Hepatocyte (in vitro differentiated cells): ENCODE results near the gene MPDZ. TPM values are rescaled to one million over a fixed set of nuclear protein-coding genes. Genes with fewer than 3 reads are reported as not detected.

Experiments used
- DNase-seq: peaks from one replicate; pipeline ENCODE4 v3.0.0-alpha.2; 2016; ENCODE audit warnings: low spot score
- H2AFZ ChIP-seq: fragments of 200-600 bp; sonication (generic); 2 replicates; pipeline ENCODE4 v1.6.0; 2016; ENCODE audit warnings: antibody characterized with exemption, mild to moderate bottlenecking
- H3K27ac ChIP-seq: fragments of 200-600 bp; sonication (generic); 2 replicates; pipeline ENCODE4 v1.5.1; 2016; ENCODE audit warnings: mild to moderate bottlenecking
- H3K27me3 ChIP-seq: fragments of 200-600 bp; sonication (generic); 2 replicates; pipeline ENCODE4 v1.6.1; 2016
- H3K36me3 ChIP-seq: fragments of 200-600 bp; sonication (generic); replicated peaks from 2 replicates; pipeline ENCODE4 v1.5.1; 2016; ENCODE audit warnings: low read depth; ENCODE audit not compliant: insufficient read depth
- H3K4me1 ChIP-seq: fragments of 200-600 bp; sonication (generic); 2 replicates; pipeline ENCODE4 v1.5.1; 2016; ENCODE audit warnings: mild to moderate bottlenecking, moderate library complexity; ENCODE audit not compliant: insufficient read depth
- H3K4me2 ChIP-seq: fragments of 200-600 bp; sonication (generic); 2 replicates; pipeline ENCODE4 v1.6.0; 2016
- H3K4me3 ChIP-seq: fragments of 200-600 bp; sonication (generic); 2 replicates; pipeline ENCODE4 v1.5.1; 2016; ENCODE audit warnings: mild to moderate bottlenecking
- H3K79me2 ChIP-seq: fragments of 200-600 bp; sonication (generic); 2 replicates; pipeline ENCODE4 v1.6.0; 2017; ENCODE audit warnings: mild to moderate bottlenecking
- H3K9me2 ChIP-seq: fragments of 200-600 bp; sonication (generic); replicated peaks from 2 replicates; pipeline ENCODE4 v1.6.0; 2017; ENCODE audit warnings: mild to moderate bottlenecking; ENCODE audit not compliant: insufficient read depth
- H3K9me3 ChIP-seq: fragments of 200-600 bp; sonication (generic); 2 replicates; pipeline ENCODE4 v1.5.1; 2016; ENCODE audit warnings: low read depth, mild to moderate bottlenecking
- H4K20me1 ChIP-seq: fragments of 200-600 bp; sonication (generic); 2 replicates; pipeline ENCODE4 v1.6.0; 2016; ENCODE audit warnings: mild to moderate bottlenecking; ENCODE audit not compliant: insufficient read depth, poor library complexity, severe bottlenecking
- EZH2 ChIP-seq: fragments of 200-600 bp; sonication (generic); IDR thresholded peaks from 2 replicates; pipeline ENCODE4 v1.6.1; 2016; ENCODE audit warnings: antibody characterized with exemption, mild to moderate bottlenecking, borderline replicate concordance
- EZH2phosphoT487 ChIP-seq: fragments of 200-600 bp; sonication (generic); IDR thresholded peaks from one replicate; pipeline ENCODE4 v1.6.1; 2018; ENCODE audit warnings: antibody characterized with exemption, mild to moderate bottlenecking, low read depth, moderate library complexity; ENCODE audit not compliant: unreplicated experiment, severe bottlenecking
- WGBS: methylation state at CpG from one replicate; pipeline ENCODE4 v1.1.6; 2016; ENCODE audit warnings: low lambda C conversion rate; ENCODE audit errors: missing lambda C conversion rate; 5-methylcytosine and 5-hydroxymethylcytosine counted together
- polyA plus RNA-seq: library from polyadenylated mRNA; unstranded; fragments of >200 nt; fragmentation: Nextera tagmentation; extraction: Ambion mirVana; gene quantifications from 2 replicates; pipeline ENCODE4 v1.2.1, GENCODE V29; 2016
- total RNA-seq: library from RNA; depleted of rRNA; stranded (reverse); fragments of >200 nt; gene quantifications from 2 replicates; pipeline ENCODE4 v1.2.3, GENCODE V29; 2014
- TF ChIP-seq, protein P1 (sequence below): fragments of 200-600 bp; sonication (generic); IDR thresholded peaks from 2 replicates; pipeline ENCODE4 v1.5.1; 2016; ENCODE audit warnings: antibody characterized with exemption, mild to moderate bottlenecking; ENCODE audit not compliant: poor library complexity

Gene MPDZ
- total and polyA plus RNA-seq, 2 experiments from 2014 or later: 16.7 to 45.5 TPM

- TF ChIP-seq EZH2: no peak
- H4K20me1 ChIP-seq: no peaks in the 10 kb centered on the region
Measured at GRCh38 chr9:13252852-13253251, 26.6 kb downstream of the MPDZ start.

DNA sequence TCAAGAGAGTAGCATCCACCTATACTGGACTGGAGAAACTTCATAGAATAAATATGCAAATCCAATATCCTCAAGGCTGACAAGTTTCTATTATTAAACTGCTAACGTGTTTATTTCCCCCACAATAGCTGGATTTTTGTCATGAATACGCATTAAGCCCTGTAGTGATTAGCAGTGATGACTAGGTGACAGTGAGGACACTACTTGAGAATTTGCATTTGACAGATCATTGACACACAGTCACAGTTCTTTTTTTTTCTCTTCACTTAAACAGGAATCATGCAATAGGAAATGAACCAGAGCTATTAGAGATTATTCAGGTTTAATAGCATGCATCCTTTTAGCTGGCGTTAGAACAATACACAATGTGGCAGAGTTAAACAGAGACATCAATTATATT is 35.3 kb downstream of the MPDZ start:
- Histone ChIP-seq H3K4me1 (no peaks in the 10 kb centered on the region), H3K79me2 (no peaks in the 10 kb centered on the region), H4K20me1 (no peaks in the 10 kb centered on the region), H2AFZ (no peak overlapping the region), H3K27me3 (no peaks in the 10 kb centered on the region), H3K4me2 (no peak overlapping the region), H3K4me3 (no peak overlapping the region), H3K9me2 (no peaks in the 10 kb centered on the region), H3K36me3 (no peaks in the 10 kb centered on the region), H3K27ac (no peak overlapping the region), H3K9me3 (no peaks in the 10 kb centered on the region)
- DNase-seq: no peak
- TF ChIP-seq EZH2phosphoT487 (no peak), EZH2 (no peak)
- TF ChIP-seq, protein P1, sequence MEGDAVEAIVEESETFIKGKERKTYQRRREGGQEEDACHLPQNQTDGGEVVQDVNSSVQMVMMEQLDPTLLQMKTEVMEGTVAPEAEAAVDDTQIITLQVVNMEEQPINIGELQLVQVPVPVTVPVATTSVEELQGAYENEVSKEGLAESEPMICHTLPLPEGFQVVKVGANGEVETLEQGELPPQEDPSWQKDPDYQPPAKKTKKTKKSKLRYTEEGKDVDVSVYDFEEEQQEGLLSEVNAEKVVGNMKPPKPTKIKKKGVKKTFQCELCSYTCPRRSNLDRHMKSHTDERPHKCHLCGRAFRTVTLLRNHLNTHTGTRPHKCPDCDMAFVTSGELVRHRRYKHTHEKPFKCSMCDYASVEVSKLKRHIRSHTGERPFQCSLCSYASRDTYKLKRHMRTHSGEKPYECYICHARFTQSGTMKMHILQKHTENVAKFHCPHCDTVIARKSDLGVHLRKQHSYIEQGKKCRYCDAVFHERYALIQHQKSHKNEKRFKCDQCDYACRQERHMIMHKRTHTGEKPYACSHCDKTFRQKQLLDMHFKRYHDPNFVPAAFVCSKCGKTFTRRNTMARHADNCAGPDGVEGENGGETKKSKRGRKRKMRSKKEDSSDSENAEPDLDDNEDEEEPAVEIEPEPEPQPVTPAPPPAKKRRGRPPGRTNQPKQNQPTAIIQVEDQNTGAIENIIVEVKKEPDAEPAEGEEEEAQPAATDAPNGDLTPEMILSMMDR: no peak
- WGBS: 94% methylated on average over 3 of the region's 3 CpGs

More at GRCh38 chr9:13252852-13253251, 26.6 kb downstream of the MPDZ start:
- Histone ChIP-seq H3K36me3 (no peaks in the 10 kb centered on the region), H2AFZ (no peak overlapping the region), H3K27me3 (no peaks in the 10 kb centered on the region), H3K4me3 (no peak overlapping the region), H3K79me2 (peaks cover 47% of the 10 kb centered on the region), H3K9me2 (no peaks in the 10 kb centered on the region), H3K4me1 (no peaks in the 10 kb centered on the region), H3K27ac (no peak overlapping the region), H3K4me2 (no peak overlapping the region), H3K9me3 (no peaks in the 10 kb centered on the region)
- DNase-seq: no peak
- 73% methylated on average over 4 of the region's 4 CpGs for WGBS

GRCh38 chr9:13241283-13241682 is 38.2 kb downstream of the MPDZ start:
- Histone ChIP-seq H3K4me2 (no peak overlapping the region), H3K4me3 (no peak overlapping the region), H3K36me3 (no peaks in the 10 kb centered on the region), H3K4me1 (no peaks in the 10 kb centered on the region), H3K79me2 (no peaks in the 10 kb centered on the region), H3K27me3 (no peaks in the 10 kb centered on the region), H3K9me2 (no peaks in the 10 kb centered on the region), H2AFZ (no peak overlapping the region), H3K9me3 (no peaks in the 10 kb centered on the region), H4K20me1 (no peaks in the 10 kb centered on the region), H3K27ac (no peak overlapping the region)
- no peak for DNase-seq
- WGBS: 94% methylated on average over 2 of the region's 2 CpGs
- TF ChIP-seq EZH2phosphoT487 (no peak), EZH2 (no peak)
- TF ChIP-seq, protein P1: no peak

DNA sequence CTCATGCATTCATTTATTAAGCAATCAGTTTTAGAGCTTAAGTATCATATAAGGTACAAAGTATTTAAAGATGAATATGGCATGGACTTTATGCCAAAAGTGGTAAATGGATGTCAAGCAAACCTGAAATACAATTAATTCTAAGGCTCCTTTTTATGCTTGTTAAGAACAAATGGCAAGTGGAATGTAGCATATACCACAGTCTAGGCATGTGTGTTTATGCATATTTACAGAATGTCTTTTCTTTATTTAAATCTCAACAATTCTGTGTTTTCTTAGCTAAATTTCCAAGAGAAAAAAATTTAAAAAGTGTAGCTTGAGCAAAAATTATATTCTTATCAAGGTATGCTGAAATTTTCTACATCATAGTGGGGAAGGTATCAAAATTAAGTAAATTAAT is 39.8 kb downstream of the MPDZ start:
- DNase-seq: no peak
- H3K79me2 ChIP-seq: no peaks in the 10 kb centered on the region
- no peak overlapping the region for H3K27ac ChIP-seq
- no peaks in the 10 kb centered on the region for H3K4me1 ChIP-seq
- no peak for TF ChIP-seq EZH2
- TF ChIP-seq, protein P1: no peak
- no peak for TF ChIP-seq EZH2phosphoT487
- no peaks in the 10 kb centered on the region for H3K9me2 ChIP-seq
- H4K20me1 ChIP-seq: no peaks in the 10 kb centered on the region
- no peaks in the 10 kb centered on the region for H3K36me3 ChIP-seq
- H3K4me2 ChIP-seq: no peak overlapping the region
- H3K9me3 ChIP-seq: no peaks in the 10 kb centered on the region
- no peaks in the 10 kb centered on the region for H3K27me3 ChIP-seq
- no peak overlapping the region for H2AFZ ChIP-seq
- no peak overlapping the region for H3K4me3 ChIP-seq
